IMR-90 (cell line): Measurements from ENCODE around the gene TAC4. TPM values are rescaled to one million over a fixed set of nuclear protein-coding genes. Genes with fewer than 3 reads are reported as not detected.

Experiments used
- ATAC-seq: fragments of 200-7000 bp; cut with Tn5 transposase; 2 replicates; pipeline ENCODE4 v1.9.1; 2020; ENCODE audit warnings: low read depth, mild to moderate bottlenecking, moderate library complexity
- BruUV-seq: library from RNA; stranded (reverse); fragments of 400-500 nt; replicated peaks from 2 replicates; lab custom pipeline; 2021; lab: Mats Ljungman, UMichigan
- CTCF ChIA-PET: fragments of 300-600 bp; formaldehyde crosslinking; extraction: SDS; loops from one replicate; lab custom pipeline; 2021; ENCODE audit warnings: antibody characterized with exemption; lab: Yijun Ruan, JAX
- POLR2A ChIA-PET: fragments of 300-600 bp; sonication (Branson Sonifier 250); formaldehyde crosslinking; loops from one replicate; lab custom pipeline; 2022; ENCODE audit warnings: antibody characterized with exemption; ENCODE audit not compliant: unreplicated experiment; lab: Charles Lee
- DNase-seq: peaks from one replicate; pipeline ENCODE4 v3.0.0; 2013
- H2AFZ ChIP-seq: replicated peaks from 2 replicates; pipeline ENCODE3; 2013; ENCODE audit warnings: low read length, mild to moderate bottlenecking; ENCODE audit not compliant: poor library complexity
- H2AK5ac ChIP-seq: 2 replicates; pipeline ENCODE4 v1.6.1; 2013; ENCODE audit warnings: low read depth, low read length, inconsistent platforms
- H2AK9ac ChIP-seq: replicated peaks from 2 replicates; pipeline ENCODE3; 2013; ENCODE audit warnings: mild to moderate bottlenecking, low read depth, low read length, moderate library complexity; ENCODE audit not compliant: poor library complexity
- H2BK120ac ChIP-seq: 2 replicates; pipeline ENCODE4 v1.6.1; 2013; ENCODE audit warnings: low read depth, low read length, inconsistent platforms
- H2BK15ac ChIP-seq: 3 replicates; pipeline ENCODE4 v1.6.1; 2013; ENCODE audit warnings: low read depth, low read length, inconsistent platforms
- H2BK20ac ChIP-seq: 2 replicates; pipeline ENCODE4 v1.6.1; 2013; ENCODE audit warnings: low read depth, mild to moderate bottlenecking, inconsistent platforms, low read length, moderate library complexity
- H2BK5ac ChIP-seq: 2 replicates; pipeline ENCODE4 v1.6.1; 2013; ENCODE audit warnings: mild to moderate bottlenecking, low read depth, low read length, inconsistent platforms; ENCODE audit not compliant: poor library complexity, severe bottlenecking
- H3K14ac ChIP-seq: replicated peaks from 2 replicates; pipeline ENCODE4 v1.6.1; 2013; ENCODE audit warnings: low read depth, low read length, inconsistent platforms
- H3K18ac ChIP-seq: 2 replicates; pipeline ENCODE4 v1.6.1; 2013; ENCODE audit warnings: low read depth, low read length, control low read depth
- H3K23ac ChIP-seq: 2 replicates; pipeline ENCODE4 v1.6.1; 2013; ENCODE audit warnings: low read depth, low read length, inconsistent platforms
- H3K27ac ChIP-seq: 2 replicates; pipeline ENCODE4 v1.5.1; 2013; ENCODE audit warnings: mild to moderate bottlenecking, control low read depth, low read length; ENCODE audit not compliant: insufficient read depth
- H3K27me3 ChIP-seq: 2 replicates; pipeline ENCODE4 v1.6.1; 2013; ENCODE audit warnings: low read length; ENCODE audit not compliant: control insufficient read depth, insufficient read depth
- H3K36me3 ChIP-seq: 2 replicates; pipeline ENCODE4 v1.6.1; 2013; ENCODE audit warnings: low read length, mixed read lengths; ENCODE audit not compliant: control insufficient read depth, insufficient read depth
- H3K4ac ChIP-seq: 2 replicates; pipeline ENCODE4 v1.6.1; 2013; ENCODE audit warnings: low read depth, low read length, inconsistent platforms
- H3K4me1 ChIP-seq: 2 replicates; pipeline ENCODE4 v1.6.1; 2013; ENCODE audit warnings: low read length, mixed read lengths; ENCODE audit not compliant: control insufficient read depth, insufficient read depth
- H3K4me2 ChIP-seq: 2 replicates; pipeline ENCODE4 v1.6.1; 2013; ENCODE audit warnings: low read depth, mild to moderate bottlenecking, control low read depth, low read length, moderate library complexity
- H3K4me3 ChIP-seq: 2 replicates; pipeline ENCODE4 v1.5.1; 2013; ENCODE audit warnings: low read depth, mild to moderate bottlenecking, control low read depth, low read length, moderate library complexity; ENCODE audit not compliant: insufficient read depth
- H3K56ac ChIP-seq: 2 replicates; pipeline ENCODE4 v1.6.1; 2013; ENCODE audit warnings: low read length, inconsistent platforms; ENCODE audit not compliant: insufficient read depth; ENCODE audit errors: extremely low read depth
- H3K79me1 ChIP-seq, 2 experiments: 2 replicates each; pipeline ENCODE4 v1.6.1; 2013; ENCODE audit warnings: low read length in 2 of 2, inconsistent platforms in 1 of 2, low read depth in 1 of 2
- H3K9ac ChIP-seq: 2 replicates; pipeline ENCODE4 v1.6.1; 2013; ENCODE audit warnings: low read depth, low read length, control low read depth
- H3K9me1 ChIP-seq: 2 replicates; pipeline ENCODE4 v1.6.1; 2013; ENCODE audit warnings: low read length, inconsistent platforms; ENCODE audit not compliant: insufficient read depth
- H3K9me3 ChIP-seq: 2 replicates; pipeline ENCODE4 v1.6.1; 2013; ENCODE audit warnings: low read length; ENCODE audit not compliant: control insufficient read depth, insufficient read depth
- H4K20me1 ChIP-seq: 2 replicates; pipeline ENCODE4 v1.6.1; 2013; ENCODE audit warnings: low read length, inconsistent platforms; ENCODE audit not compliant: insufficient read depth
- H4K5ac ChIP-seq: 2 replicates; pipeline ENCODE4 v1.6.1; 2013; ENCODE audit warnings: mild to moderate bottlenecking, low read depth, low read length, control low read depth
- H4K8ac ChIP-seq, 2 experiments: 2 replicates each; pipeline ENCODE4 v1.6.1; 2013; ENCODE audit warnings: low read depth in 2 of 2, low read length in 2 of 2, control low read depth in 1 of 2, inconsistent platforms in 1 of 2
- H4K91ac ChIP-seq: 2 replicates; pipeline ENCODE4 v1.6.1; 2013; ENCODE audit warnings: low read depth, low read length, inconsistent platforms; ENCODE audit not compliant: insufficient read depth
- CTCF ChIP-seq: conservative IDR thresholded peaks from 2 replicates; pipeline ENCODE4 v1.5.1; 2012; ENCODE audit warnings: mild to moderate bottlenecking, low read depth, low read length, improper control_type of control experiment
- FOS ChIP-seq: fragments of 150-350 bp; IDR thresholded peaks from 2 replicates; pipeline ENCODE4 v1.6.1; 2016; ENCODE audit warnings: low read depth, low read length
- MAZ ChIP-seq: IDR thresholded peaks from 2 replicates; pipeline ENCODE4 v1.6.1; 2012; ENCODE audit warnings: low read depth, mild to moderate bottlenecking, low read length, improper control_type of control experiment, moderate library complexity, borderline replicate concordance
- RFX5 ChIP-seq: IDR thresholded peaks from 2 replicates; pipeline ENCODE4 v1.8.0; 2012; ENCODE audit warnings: low read depth, mild to moderate bottlenecking, low read length, moderate library complexity
- WGBS, 2 experiments: methylation state at CpG; one replicate each; pipeline versions ENCODE4 v1.1.5 to v1.1.7; 2013; ENCODE audit warnings: missing lambda C conversion rate in 2 of 2; ENCODE audit not compliant: insufficient read length in 1 of 2; ENCODE audit errors: extremely low coverage in 2 of 2; 5-methylcytosine and 5-hydroxymethylcytosine counted together
- dilution Hi-C: fragments of 300-500 bp; cut with HindIII; formaldehyde crosslinking; loops from one replicate; pipeline ENCODE4 v1.14.3; 2018; ENCODE audit warnings: low sequenced_read_pairs; ENCODE audit not compliant: unreplicated experiment
- in situ Hi-C: fragments of 300-500 bp; cut with MboI; formaldehyde crosslinking; loops from 3 replicates; pipeline ENCODE4 v1.14.3; 2019; ENCODE audit warnings: low sequenced_read_pairs, inconsistent platforms, mixed read lengths
- intact Hi-C: fragments of 100-400 bp; cut with micrococcal nuclease; formaldehyde crosslinking; loops from 2 replicates; pipeline ENCODE4 v1.10.0; 2022
- polyA plus RNA-seq, 3 experiments: library from polyadenylated mRNA; depleted of rRNA; stranded (reverse); fragments of >200 nt; gene quantifications; 2 replicates each; pipeline ENCODE4 v1.2.3, GENCODE V29; 2012; ENCODE audit warnings: low replicate concordance in 1 of 3
- total RNA-seq: library from RNA; depleted of rRNA; stranded (reverse); fragments of >200 nt; gene quantifications from 2 replicates; pipeline ENCODE4 v1.2.3, GENCODE V29; 2012
- TF ChIP-seq, protein P1 (sequence below): fragments of 150-350 bp; IDR thresholded peaks from 2 replicates; pipeline ENCODE4 v1.6.1; 2016; ENCODE audit warnings: low read depth, mild to moderate bottlenecking, low read length, moderate library complexity, borderline replicate concordance

Gene TAC4
- total and polyA plus RNA-seq, 2 of the 4 experiments (the other 2 are of a cell fraction): not detected

- 0 out of 2 replicates have a peak, but pooled peaks cover 5% of the 10 kb centered on the region for H3K9me3 ChIP-seq
- no peaks in the 10 kb centered on the region for H3K4me1 ChIP-seq
- no peak overlapping the region for H2BK5ac ChIP-seq
- no peak overlapping the region for H3K4ac ChIP-seq
- H4K8ac ChIP-seq: no peak overlapping the region
- no peak overlapping the region for H3K4me3 ChIP-seq
- no peak overlapping the region for H2BK120ac ChIP-seq
- H3K79me1 ChIP-seq: no peaks in the 10 kb centered on the region
- in situ Hi-C loops (loop anchor here (25.0 kb wide), 1 partner anchor 421 kb away; no protein-coding TSS in a partner anchor), intact Hi-C loops (no loop called here), dilution Hi-C loops (no loop called here)
- peaks cover 90% of the 10 kb centered on the region for H3K27me3 ChIP-seq
- POLR2A ChIA-PET: no interaction called here
- H3K56ac ChIP-seq: no peak overlapping the region
- H3K14ac ChIP-seq: no peak overlapping the region
- H2BK20ac ChIP-seq: no peak overlapping the region
- no peaks in the 10 kb centered on the region for H3K9me1 ChIP-seq
- no peaks in the 10 kb centered on the region for H3K36me3 ChIP-seq
- no CpG with 5 or more reads among the region's 23 CpGs for WGBS, 2 experiments
- no peak overlapping the region for H3K4me2 ChIP-seq
- no peak overlapping the region for H3K18ac ChIP-seq
- no peak overlapping the region for H2AFZ ChIP-seq
- H4K20me1 ChIP-seq: no peaks in the 10 kb centered on the region
- BruUV-seq: no TSS peak
- H4K91ac ChIP-seq: no peak overlapping the region
- no peak overlapping the region for H2BK15ac ChIP-seq
- H3K9ac ChIP-seq: no peak overlapping the region
- ATAC-seq (no peak), DNase-seq (no peak)
- TF ChIP-seq CTCF (no peak), RFX5 (no peak), MAZ (no peak), FOS (no peak)
- TF ChIP-seq, protein P1, sequence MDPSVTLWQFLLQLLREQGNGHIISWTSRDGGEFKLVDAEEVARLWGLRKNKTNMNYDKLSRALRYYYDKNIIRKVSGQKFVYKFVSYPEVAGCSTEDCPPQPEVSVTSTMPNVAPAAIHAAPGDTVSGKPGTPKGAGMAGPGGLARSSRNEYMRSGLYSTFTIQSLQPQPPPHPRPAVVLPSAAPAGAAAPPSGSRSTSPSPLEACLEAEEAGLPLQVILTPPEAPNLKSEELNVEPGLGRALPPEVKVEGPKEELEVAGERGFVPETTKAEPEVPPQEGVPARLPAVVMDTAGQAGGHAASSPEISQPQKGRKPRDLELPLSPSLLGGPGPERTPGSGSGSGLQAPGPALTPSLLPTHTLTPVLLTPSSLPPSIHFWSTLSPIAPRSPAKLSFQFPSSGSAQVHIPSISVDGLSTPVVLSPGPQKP: no peak
- H2AK9ac ChIP-seq: no peak overlapping the region
- CTCF ChIA-PET: no interaction called here
- no peak overlapping the region for H3K23ac ChIP-seq
- H3K27ac ChIP-seq: no peak overlapping the region
- H4K5ac ChIP-seq: no peak overlapping the region
- H2AK5ac ChIP-seq: no peak overlapping the region
These were observed 43.0 kb upstream of the TAC4 start for GRCh38 chr17:49890852-49891251.
